ACC112 (cell line): ENCODE measurements around the gene CAMTA1.
"Not testable (repeated sequence)": the region's sequence is repeated elsewhere in the genome, so short reads cannot be mapped to it uniquely, and the experiment has no call there.

Experiments used
- H2AFZ ChIP-seq: fragments of 200-600 bp; sonication (generic); one replicate; pipeline ENCODE4 v1.6.0; 2017; ENCODE audit warnings: antibody characterized with exemption, low read length; ENCODE audit not compliant: unreplicated experiment
- H3K27ac ChIP-seq: fragments of 200-600 bp; sonication (generic); 2 replicates; pipeline ENCODE4 v1.5.1; 2014; ENCODE audit warnings: low read depth, mild to moderate bottlenecking, antibody characterized with exemption, low read length, moderate library complexity
- H3K27me3 ChIP-seq: fragments of 200-600 bp; sonication (generic); 2 replicates; pipeline ENCODE4 v1.6.1; 2014; ENCODE audit warnings: mild to moderate bottlenecking, antibody characterized with exemption, low read length, moderate library complexity, mixed read lengths; ENCODE audit not compliant: insufficient read depth
- H3K36me3 ChIP-seq: fragments of 200-600 bp; sonication (generic); 2 replicates; pipeline ENCODE4 v1.6.1; 2016; ENCODE audit warnings: mild to moderate bottlenecking, antibody characterized with exemption, low read length, moderate library complexity, mixed read lengths; ENCODE audit not compliant: insufficient read depth
- H3K4me1 ChIP-seq: fragments of 200-600 bp; sonication (generic); one replicate; pipeline ENCODE4 v1.6.1; 2016; ENCODE audit warnings: low read length, mixed read lengths; ENCODE audit not compliant: insufficient read depth, unreplicated experiment, control insufficient read depth
- H3K4me3 ChIP-seq: fragments of 200-600 bp; sonication (generic); 2 replicates; pipeline ENCODE4 v1.5.1; 2014; ENCODE audit warnings: mild to moderate bottlenecking, low read depth, low read length
- H3K79me2 ChIP-seq: fragments of 200-600 bp; sonication (generic); one replicate; pipeline ENCODE4 v1.6.0; 2016; ENCODE audit warnings: low read length; ENCODE audit not compliant: control insufficient read depth, unreplicated experiment, insufficient read depth

The CAMTA1 gene

DNA sequence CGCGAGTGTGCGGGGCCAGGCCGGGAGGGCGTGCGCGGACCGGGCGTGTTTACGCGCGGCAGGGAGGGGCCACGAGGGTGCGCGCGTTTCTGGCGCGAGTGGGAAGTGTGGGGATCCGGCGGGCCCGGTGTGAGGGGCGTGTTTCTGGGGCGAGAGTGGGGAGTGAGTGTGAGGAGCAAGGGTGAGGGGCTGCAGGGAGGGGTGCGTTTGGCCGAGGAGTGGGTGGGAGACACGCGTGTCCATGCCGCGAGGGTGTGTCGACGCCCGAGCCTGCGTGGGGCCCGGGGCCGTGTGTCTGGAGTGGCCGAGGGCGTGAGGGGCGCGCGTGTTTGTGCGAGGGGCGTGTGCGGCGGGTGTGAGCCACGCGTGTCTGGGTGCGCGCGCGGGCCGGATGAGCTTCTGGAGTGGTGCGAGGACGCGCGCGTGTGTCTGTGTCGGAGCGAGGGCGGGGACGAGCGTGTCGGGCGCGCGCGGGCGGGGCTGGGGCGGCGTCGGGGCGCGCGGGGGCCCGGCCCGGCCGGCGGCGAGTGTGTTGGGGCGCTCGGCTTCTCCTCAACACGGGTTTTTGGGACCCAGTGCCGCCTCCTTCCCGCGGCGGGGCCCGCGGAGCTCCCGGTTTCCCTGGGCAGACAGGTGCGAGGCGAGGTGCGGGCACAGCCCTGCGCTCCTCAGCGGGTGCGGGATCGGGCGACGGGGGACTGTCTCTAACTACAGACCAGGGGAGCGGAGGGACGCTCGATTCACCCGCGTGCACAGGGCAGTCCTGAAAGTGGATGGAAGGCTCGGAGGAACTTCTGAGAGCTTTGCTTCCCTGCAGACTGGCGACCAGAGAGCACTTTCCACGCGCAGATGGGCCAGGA is 920.0 kb downstream of the CAMTA1 start:
- H3K79me2 ChIP-seq = no peaks in the 10 kb centered on the region
- 0 out of 2 replicates have a peak overlapping the region, but pooled peaks have one; percentile 11 for H3K4me3 ChIP-seq
- H3K36me3 ChIP-seq = no peaks in the 10 kb centered on the region
- no peak overlapping the region for H2AFZ ChIP-seq
- H3K4me1 ChIP-seq = no peaks in the 10 kb centered on the region
- no peak overlapping the region for H3K27ac ChIP-seq
- H3K27me3 ChIP-seq = peaks cover 90% of the 10 kb centered on the region

- 0 out of 2 replicates have a peak overlapping the region, but pooled peaks have one; percentile 11 for H3K4me3 ChIP-seq
Measured at GRCh38 chr1:7705908-7706216, 920.6 kb downstream of the CAMTA1 start.

DNA sequence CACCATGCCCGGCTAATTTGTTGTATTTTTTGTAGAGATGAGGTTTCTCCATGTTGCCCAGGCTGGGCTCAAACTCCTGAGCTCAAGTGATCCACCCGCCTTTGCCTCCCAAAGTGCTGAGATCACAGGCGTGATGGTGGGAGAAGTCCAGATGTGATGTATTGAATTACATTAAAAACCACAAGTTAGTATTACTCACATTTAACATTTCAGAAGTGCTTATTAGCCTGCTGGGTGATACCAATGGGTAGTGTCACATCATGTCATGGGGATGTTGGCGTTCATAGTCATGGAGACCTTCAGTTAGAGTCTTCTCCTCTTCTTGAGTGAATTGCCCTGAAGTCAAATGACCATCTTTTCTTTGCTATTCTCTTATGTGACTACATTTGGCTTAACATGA is 922.3 kb downstream of the CAMTA1 start:
- Histone ChIP-seq H3K27ac (no peak overlapping the region), H3K79me2 (no peaks in the 10 kb centered on the region), H3K4me1 (no peaks in the 10 kb centered on the region), H3K4me3 (no peak overlapping the region), H3K36me3 (no peaks in the 10 kb centered on the region), H3K27me3 (peaks cover 86% of the 10 kb centered on the region), H2AFZ (no peak overlapping the region)

More at GRCh38 chr1:7705908-7706216, 920.6 kb downstream of the CAMTA1 start:
- no peaks in the 10 kb centered on the region for H3K4me1 ChIP-seq
- no peak overlapping the region for H2AFZ ChIP-seq
- H3K36me3 ChIP-seq = no peaks in the 10 kb centered on the region
- peaks cover 88% of the 10 kb centered on the region for H3K27me3 ChIP-seq
- no peaks in the 10 kb centered on the region for H3K79me2 ChIP-seq
- H3K27ac ChIP-seq = no peak overlapping the region

- H2AFZ ChIP-seq, H3K79me2 ChIP-seq, H3K4me3 ChIP-seq, H3K4me1 ChIP-seq, H3K36me3 ChIP-seq, H3K27ac ChIP-seq: not testable (repeated sequence)
- H3K27me3 ChIP-seq = peaks cover 86% of the 10 kb centered on the region
Measured at GRCh38 chr1:7708065-7708464, 922.8 kb downstream of the CAMTA1 start.

DNA sequence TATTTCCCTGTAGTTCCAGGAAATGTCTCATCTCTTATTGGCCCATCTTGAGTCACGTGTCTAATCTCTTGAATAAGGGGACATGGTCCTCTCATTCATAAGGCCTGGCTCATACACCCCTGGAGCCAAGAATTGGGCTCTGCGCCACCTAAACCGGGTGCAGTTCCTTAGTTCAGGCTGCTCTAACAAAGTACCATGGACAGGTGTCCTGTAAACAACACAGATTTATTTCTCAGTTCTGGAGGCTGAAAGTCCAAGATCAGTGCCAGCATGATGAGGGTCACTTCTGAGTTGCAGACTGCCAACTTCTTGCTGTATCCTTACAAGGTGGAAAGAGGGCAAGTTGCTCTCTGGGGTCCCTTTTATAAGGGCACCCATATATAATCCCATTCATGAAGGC is 925.6 kb downstream of the CAMTA1 start:
- Histone ChIP-seq H3K79me2 (no peaks in the 10 kb centered on the region), H3K27me3 (peaks cover 94% of the 10 kb centered on the region), H2AFZ (no peak overlapping the region), H3K36me3 (no peaks in the 10 kb centered on the region), H3K4me1 (no peaks in the 10 kb centered on the region), H3K4me3 (no peak overlapping the region), H3K27ac (no peak overlapping the region)

GRCh38 chr1:7712731-7713323 is 927.6 kb downstream of the CAMTA1 start:
- Histone ChIP-seq H3K4me1 (no peaks in the 10 kb centered on the region), H3K36me3 (no peaks in the 10 kb centered on the region), H3K4me3 (no peak overlapping the region), H3K79me2 (no peaks in the 10 kb centered on the region), H3K27ac (no peak overlapping the region), H2AFZ (no peak overlapping the region), H3K27me3 (peaks cover 94% of the 10 kb centered on the region)

DNA sequence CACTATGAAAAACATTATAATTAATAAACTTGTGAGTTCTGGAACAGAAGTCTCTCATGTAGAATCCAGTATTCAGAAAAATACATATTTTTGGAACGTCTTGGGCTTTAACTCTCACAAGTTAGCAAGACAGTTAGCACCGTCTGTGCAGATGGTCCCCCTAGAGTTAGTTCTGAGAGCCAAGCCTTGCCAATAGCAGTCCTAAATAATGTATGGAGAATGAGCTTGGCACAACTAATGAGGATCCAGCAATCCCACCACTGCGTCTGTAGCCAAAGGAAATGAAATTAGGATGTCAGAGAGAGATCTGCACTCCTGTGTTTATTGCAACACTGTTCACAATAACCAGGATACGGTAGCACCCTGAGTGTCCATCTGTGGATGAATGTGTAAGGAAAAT is 931.3 kb downstream of the CAMTA1 start:
- no peaks in the 10 kb centered on the region for H3K79me2 ChIP-seq
- H3K27ac ChIP-seq = no peak overlapping the region
- H3K4me3 ChIP-seq = no peak overlapping the region
- no peaks in the 10 kb centered on the region for H3K4me1 ChIP-seq
- H3K36me3 ChIP-seq = no peaks in the 10 kb centered on the region
- H3K27me3 ChIP-seq = peaks cover 94% of the 10 kb centered on the region
- H2AFZ ChIP-seq = no peak overlapping the region

- no peak overlapping the region for H2AFZ ChIP-seq
- H3K79me2 ChIP-seq = no peaks in the 10 kb centered on the region
- no peak overlapping the region for H3K27ac ChIP-seq
- no peaks in the 10 kb centered on the region for H3K4me1 ChIP-seq
- no peak overlapping the region for H3K4me3 ChIP-seq
- peaks cover 90% of the 10 kb centered on the region for H3K27me3 ChIP-seq
- no peaks in the 10 kb centered on the region for H3K36me3 ChIP-seq
Measured at GRCh38 chr1:7717748-7718368, 932.6 kb downstream of the CAMTA1 start.

GRCh38 chr1:7719468-7720094 is 934.3 kb downstream of the CAMTA1 start:
- peaks cover 81% of the 10 kb centered on the region for H3K27me3 ChIP-seq
- H3K4me3 ChIP-seq = no peak overlapping the region
- H3K79me2 ChIP-seq = no peaks in the 10 kb centered on the region
- H2AFZ ChIP-seq = no peak overlapping the region
- no peaks in the 10 kb centered on the region for H3K36me3 ChIP-seq
- no peaks in the 10 kb centered on the region for H3K4me1 ChIP-seq
- no peak overlapping the region for H3K27ac ChIP-seq

DNA sequence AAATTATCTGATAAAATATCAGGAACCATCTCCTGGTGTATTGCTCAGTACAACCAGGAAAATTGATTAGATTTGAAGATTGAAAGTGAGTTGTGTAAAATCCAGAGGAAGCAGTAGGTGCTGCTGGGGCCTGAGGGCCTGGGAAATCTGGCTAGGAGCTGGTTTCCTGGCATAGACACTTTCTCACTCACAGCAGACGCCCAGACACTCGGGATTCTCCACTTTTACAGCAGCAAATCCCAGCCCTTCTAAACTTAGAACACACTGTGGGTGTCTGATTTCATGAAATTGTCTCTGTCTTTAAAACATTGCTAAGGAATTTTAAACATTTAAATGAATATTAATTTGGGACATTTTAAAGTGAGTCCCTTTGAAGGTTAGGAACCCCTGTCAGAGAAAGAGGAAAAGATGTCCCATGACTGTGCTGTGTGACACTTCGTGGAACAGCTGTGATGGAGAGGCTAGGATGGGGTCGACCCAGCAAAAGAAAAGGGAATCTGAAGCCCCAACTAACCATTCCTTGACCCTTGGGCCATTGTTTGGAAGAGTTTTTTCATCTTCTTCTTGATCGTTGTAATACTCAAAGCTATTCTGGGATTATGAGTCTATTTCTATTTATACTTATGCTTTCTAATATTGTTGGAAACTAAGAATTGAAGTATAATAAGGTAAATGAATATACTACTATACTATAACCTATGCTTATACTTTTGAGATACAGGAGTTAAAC is 936.9 kb downstream of the CAMTA1 start:
- no peak overlapping the region for H2AFZ ChIP-seq

More for the DNA sequence above, 936.9 kb downstream of the CAMTA1 start:
- Histone ChIP-seq H3K27me3 (peaks cover 71% of the 10 kb centered on the region), H3K4me1 (no peaks in the 10 kb centered on the region), H3K27ac (no peak overlapping the region), H3K4me3 (no peak overlapping the region), H3K79me2 (no peaks in the 10 kb centered on the region), H3K36me3 (no peaks in the 10 kb centered on the region)
